Endothelial cell of umbilical vein (primary cell): ENCODE data around the gene GUCA2A. TPM values are rescaled to one million over a fixed set of nuclear protein-coding genes. Genes with fewer than 3 reads are reported as not detected.

Experiments
- BruUV-seq: library from RNA; stranded (reverse); fragments of 400-500 nt; replicated peaks from 2 replicates; lab custom pipeline; 2021; lab: Mats Ljungman, UMichigan
- CTCF ChIA-PET: fragments of 300-600, 350-600 bp; sonication (Branson Sonifier 250); formaldehyde crosslinking; loops from one replicate; lab custom pipeline; 2021; ENCODE audit warnings: antibody characterized with exemption, inconsistent platforms; lab: Charles Lee
- POLR2A ChIA-PET: fragments of 300-600, 350-600 bp; sonication (Branson Sonifier 250); formaldehyde crosslinking; loops from one replicate; lab custom pipeline; 2021; ENCODE audit warnings: antibody characterized with exemption, inconsistent platforms; lab: Charles Lee
- DNase-seq: peaks from one replicate; pipeline ENCODE4 v3.0.0-alpha.2; 2011; ENCODE audit warnings: low read depth, low spot score
- FAIRE-seq: peaks from 2 replicates; lab custom pipeline; 2011; peaks lifted over from hg19 to GRCh38; lab: Jason Lieb, UNC
- H2AFZ ChIP-seq: 2 replicates; pipeline ENCODE4 v1.6.0; 2012; ENCODE audit warnings: low read depth, low read length, control low read depth, inconsistent platforms
- H3K27ac ChIP-seq: 2 replicates; pipeline ENCODE4 v1.5.1; 2011; ENCODE audit warnings: low read depth, mild to moderate bottlenecking, control low read depth, low read length, moderate library complexity; ENCODE audit not compliant: insufficient read depth
- H3K27me3 ChIP-seq, 2 experiments: 2 replicates each; pipeline versions ENCODE4 v1.6.0 to v1.6.1; 2011; ENCODE audit warnings: low read length in 2 of 2, mixed read lengths in 1 of 2; ENCODE audit not compliant: control insufficient read depth in 2 of 2, insufficient read depth in 2 of 2
- H3K36me3 ChIP-seq, 2 experiments: 2 replicates in 1 of 2; 3 replicates in 1 of 2; pipeline ENCODE4 v1.5.1; 2011; ENCODE audit warnings: low read length in 2 of 2, mild to moderate bottlenecking in 1 of 2, moderate library complexity in 1 of 2; ENCODE audit not compliant: control insufficient read depth in 2 of 2, insufficient read depth in 2 of 2; ENCODE audit errors: extremely low read depth in 1 of 2
- H3K4me1 ChIP-seq: 3 replicates; pipeline ENCODE4 v1.5.1; 2011; ENCODE audit warnings: mild to moderate bottlenecking, low read length; ENCODE audit not compliant: control insufficient read depth, insufficient read depth; ENCODE audit errors: extremely low read depth
- H3K4me2 ChIP-seq: 2 replicates; pipeline ENCODE4 v1.6.1; 2011; ENCODE audit warnings: low read length, control low read depth, mixed read lengths; ENCODE audit not compliant: insufficient read depth
- H3K4me3 ChIP-seq, 3 experiments: fragments of 200-600 bp in 1 of 3; sonication (generic), shearing (Covaris generic) in 1 of 3; replicated peaks in 1 of 3; 2 replicates each; pipeline ENCODE4 v1.5.1; 2011 to 2016; ENCODE audit warnings: control low read depth in 3 of 3, low read length in 3 of 3, mild to moderate bottlenecking in 2 of 3, inconsistent platforms in 1 of 3, low read depth in 1 of 3, moderate library complexity in 1 of 3; ENCODE audit not compliant: insufficient read depth in 1 of 3
- H3K79me2 ChIP-seq: 2 replicates; pipeline ENCODE4 v1.6.0; 2012; ENCODE audit warnings: low read length, inconsistent platforms; ENCODE audit not compliant: control insufficient read depth, insufficient read depth
- H3K9ac ChIP-seq: replicated peaks from 2 replicates; pipeline ENCODE3; 2011; ENCODE audit warnings: low read length, control low read depth; ENCODE audit not compliant: insufficient read depth; ENCODE audit errors: extremely low read depth
- H3K9me1 ChIP-seq: replicated peaks from 3 replicates; pipeline ENCODE4 v1.6.0; 2011; ENCODE audit warnings: mild to moderate bottlenecking, low read length; ENCODE audit not compliant: control insufficient read depth, insufficient read depth; ENCODE audit errors: extremely low read depth
- H3K9me3 ChIP-seq: replicated peaks from 2 replicates; pipeline ENCODE4 v1.5.1; 2012; ENCODE audit warnings: low read length, inconsistent platforms; ENCODE audit not compliant: control insufficient read depth, insufficient read depth
- H4K20me1 ChIP-seq: replicated peaks from 2 replicates; pipeline ENCODE3; 2011; ENCODE audit warnings: mild to moderate bottlenecking, low read length; ENCODE audit not compliant: control insufficient read depth, insufficient read depth; ENCODE audit errors: extremely low read depth
- FOS ChIP-seq: IDR thresholded peaks from 2 replicates; pipeline ENCODE4 v1.6.1; 2011; ENCODE audit warnings: mild to moderate bottlenecking, low read length, moderate library complexity, borderline replicate concordance; ENCODE audit not compliant: insufficient read depth
- GATA2 ChIP-seq: IDR thresholded peaks from 2 replicates; pipeline ENCODE4 v1.7.0; 2011; ENCODE audit warnings: low read depth, mild to moderate bottlenecking, moderate library complexity, mixed read lengths, low read length; ENCODE audit not compliant: insufficient read length, insufficient read depth
- JUN ChIP-seq: IDR thresholded peaks from 2 replicates; pipeline ENCODE4 v1.6.1; 2011; ENCODE audit warnings: borderline replicate concordance, low read depth; ENCODE audit not compliant: insufficient read length, insufficient read depth
- MYC ChIP-seq: IDR thresholded peaks from one replicate; pipeline ENCODE4 v1.6.1; 2011; ENCODE audit warnings: mild to moderate bottlenecking, low read depth, low read length
- POLR2AphosphoS5 ChIP-seq: IDR thresholded peaks from 2 replicates; pipeline ENCODE4 v1.6.1; 2012; ENCODE audit warnings: low read depth, mild to moderate bottlenecking, control low read depth, low read length, moderate library complexity; ENCODE audit not compliant: insufficient read depth
- dilution Hi-C: fragments of 300-500 bp; cut with MboI; formaldehyde crosslinking; loops from one replicate; pipeline ENCODE4 v1.15.0; 2019; ENCODE audit warnings: low sequenced_read_pairs; ENCODE audit not compliant: extremely low pct_ligation_motif_present
- intact Hi-C: fragments of 100-400 bp; cut with micrococcal nuclease; formaldehyde crosslinking; loops from one replicate; pipeline ENCODE4 v1.10.0; 2022
- polyA plus RNA-seq, 4 experiments: library from polyadenylated mRNA; depleted of rRNA in 3 of 4; stranded (reverse) in 3 of 4; unstranded in 1 of 4; fragments of >200 nt; gene quantifications; 2 replicates each; pipeline versions ENCODE4 v1.2.1 to v1.2.3, GENCODE V29; 2011 to 2012; ENCODE audit warnings: missing spikeins in 1 of 4
- total RNA-seq: library from RNA; stranded (reverse); gene quantifications from 2 replicates; pipeline ENCODE4 v1.2.3, GENCODE V29; 2021
- TF ChIP-seq, protein P1 (sequence below), 2 donors: IDR thresholded peaks; 1 replicate in 1 of 2; 2 replicates in 1 of 2; pipeline ENCODE4 v1.5.1; 2011; ENCODE audit warnings: low read length in 2 of 2, mild to moderate bottlenecking in 2 of 2, moderate library complexity in 2 of 2, control low read depth in 1 of 2, inconsistent platforms in 1 of 2, low read depth in 1 of 2; ENCODE audit not compliant: insufficient read depth in 1 of 2; ENCODE audit errors: extremely low read depth in 1 of 2
- TF ChIP-seq, protein P2 (sequence below): IDR thresholded peaks from 2 replicates; pipeline ENCODE4 v1.6.1; 2011; ENCODE audit not compliant: insufficient read depth, insufficient read length

The GUCA2A gene
- total and polyA plus RNA-seq, 2 donors (not counting 3 experiments of a cell fraction or from before 2014, with no cell fraction given): not detected

DNA sequence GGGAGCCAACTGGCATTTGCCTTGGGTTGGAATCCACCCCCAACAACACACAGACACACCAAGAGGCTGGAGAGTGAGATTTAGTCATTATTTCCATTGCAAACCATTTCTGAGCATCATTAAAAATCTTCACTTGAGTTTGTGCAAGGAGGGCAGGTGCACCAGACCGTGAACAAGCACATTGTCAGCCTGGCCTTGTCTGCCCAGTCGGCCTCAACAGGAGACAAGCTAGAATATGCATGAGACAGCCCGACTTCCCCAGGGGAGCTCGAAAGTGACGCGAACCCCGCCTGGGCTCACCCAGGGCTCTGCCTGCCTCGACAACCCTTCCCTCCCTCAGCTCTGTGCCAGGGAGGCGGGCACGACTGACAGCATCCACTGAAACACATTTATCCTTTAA lies 26.8 kb downstream of the GUCA2A start:
- H3K9ac ChIP-seq: no peak overlapping the region
- H3K9me3 ChIP-seq: no peaks in the 10 kb centered on the region
- no peak for TF ChIP-seq FOS
- TF ChIP-seq POLR2AphosphoS5: no peak
- no peak overlapping the region for H3K27ac ChIP-seq
- DNase-seq (no peak), FAIRE-seq (no peak)
- no peaks in the 10 kb centered on the region for H3K4me1 ChIP-seq
- H3K9me1 ChIP-seq: no peaks in the 10 kb centered on the region
- dilution Hi-C loops: no loop called here
- no peak overlapping the region for H3K4me3 ChIP-seq
- no peak overlapping the region for H2AFZ ChIP-seq
- POLR2A ChIA-PET: no interaction called here
- peaks cover 2 to 3% of the 10 kb centered on the region in 2 experiments for H3K27me3 ChIP-seq
- intact Hi-C loops: no loop called here
- CTCF ChIA-PET: interaction anchor here (1.7 kb wide), 2 partner anchors 10 to 35 kb away, joined by 3 to 6 read pairs; no protein-coding TSS in a partner anchor
- no TSS peak for BruUV-seq
- no peaks in the 10 kb centered on the region for H4K20me1 ChIP-seq
- no peaks in the 10 kb centered on the region for H3K36me3 ChIP-seq
- no peak overlapping the region for H3K4me2 ChIP-seq
- no peaks in the 10 kb centered on the region for H3K79me2 ChIP-seq

DNA sequence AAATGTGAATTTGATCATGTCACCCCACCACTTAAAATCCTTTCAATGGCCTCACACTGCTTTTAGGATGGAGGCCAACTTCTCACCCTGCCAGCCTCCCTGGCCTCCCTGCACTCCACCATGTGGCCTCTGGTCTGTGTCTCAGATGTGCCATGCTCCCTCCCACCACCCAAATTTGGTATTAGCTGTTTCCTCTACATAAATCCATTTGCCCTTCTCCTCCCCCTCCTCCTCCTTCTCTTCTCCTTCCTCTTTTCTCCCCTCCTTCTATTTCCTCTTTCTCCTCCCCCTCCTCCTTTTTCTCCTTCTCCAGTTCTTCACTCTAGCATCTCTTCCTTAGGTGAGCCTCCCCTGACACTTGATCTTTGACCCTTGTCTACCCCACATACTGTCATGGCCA lies 28.1 kb downstream of the GUCA2A start:
- FAIRE-seq: no peak
- no TSS peak for BruUV-seq

More for the DNA sequence above, 28.1 kb downstream of the GUCA2A start:
- Histone ChIP-seq H3K9me1 (no peaks in the 10 kb centered on the region), H3K9ac (no peak overlapping the region), H3K4me3 (no peak overlapping the region), H3K27ac (no peak overlapping the region), H3K27me3 (peaks cover 0 to 3% of the 10 kb centered on the region in 2 experiments), H4K20me1 (no peaks in the 10 kb centered on the region), H3K4me1 (no peaks in the 10 kb centered on the region), H3K36me3 (no peaks in the 10 kb centered on the region), H3K9me3 (no peaks in the 10 kb centered on the region), H2AFZ (no peak overlapping the region), H3K79me2 (no peaks in the 10 kb centered on the region), H3K4me2 (no peak overlapping the region)
- TF ChIP-seq, protein P1, sequence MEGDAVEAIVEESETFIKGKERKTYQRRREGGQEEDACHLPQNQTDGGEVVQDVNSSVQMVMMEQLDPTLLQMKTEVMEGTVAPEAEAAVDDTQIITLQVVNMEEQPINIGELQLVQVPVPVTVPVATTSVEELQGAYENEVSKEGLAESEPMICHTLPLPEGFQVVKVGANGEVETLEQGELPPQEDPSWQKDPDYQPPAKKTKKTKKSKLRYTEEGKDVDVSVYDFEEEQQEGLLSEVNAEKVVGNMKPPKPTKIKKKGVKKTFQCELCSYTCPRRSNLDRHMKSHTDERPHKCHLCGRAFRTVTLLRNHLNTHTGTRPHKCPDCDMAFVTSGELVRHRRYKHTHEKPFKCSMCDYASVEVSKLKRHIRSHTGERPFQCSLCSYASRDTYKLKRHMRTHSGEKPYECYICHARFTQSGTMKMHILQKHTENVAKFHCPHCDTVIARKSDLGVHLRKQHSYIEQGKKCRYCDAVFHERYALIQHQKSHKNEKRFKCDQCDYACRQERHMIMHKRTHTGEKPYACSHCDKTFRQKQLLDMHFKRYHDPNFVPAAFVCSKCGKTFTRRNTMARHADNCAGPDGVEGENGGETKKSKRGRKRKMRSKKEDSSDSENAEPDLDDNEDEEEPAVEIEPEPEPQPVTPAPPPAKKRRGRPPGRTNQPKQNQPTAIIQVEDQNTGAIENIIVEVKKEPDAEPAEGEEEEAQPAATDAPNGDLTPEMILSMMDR (IDR thresholded peaks at IDR 0.05; ENCODE audit: extremely low read depth in 1 of 2, insufficient read depth in 1 of 2, low read depth in 1 of 2, low read length in 2 of 2): no peak
- TF ChIP-seq, protein P2, sequence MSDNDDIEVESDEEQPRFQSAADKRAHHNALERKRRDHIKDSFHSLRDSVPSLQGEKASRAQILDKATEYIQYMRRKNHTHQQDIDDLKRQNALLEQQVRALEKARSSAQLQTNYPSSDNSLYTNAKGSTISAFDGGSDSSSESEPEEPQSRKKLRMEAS: no peak
- TF ChIP-seq GATA2: no peak
- TF ChIP-seq JUN: no peak
- no peak for TF ChIP-seq MYC
- TF ChIP-seq POLR2AphosphoS5: no peak
- dilution Hi-C loops: no loop called here
- ChIA-PET POLR2A (no interaction called here), CTCF (no interaction called here)
- intact Hi-C loops: no loop called here
- no peak for DNase-seq
